LHCN-M2 (cell line): Measurements from ENCODE around the gene SIRT7. TPM values are rescaled to one million over a fixed set of nuclear protein-coding genes. Genes with fewer than 3 reads are reported as not detected.
"Not testable (repeated sequence)": the region's sequence is repeated elsewhere in the genome, so short reads cannot be mapped to it uniquely, and the experiment has no call there.

Experiments used
- DNase-seq: peaks from one replicate; pipeline ENCODE4 v3.0.0-alpha.2; 2012; ENCODE audit warnings: low read depth
- total RNA-seq: library from RNA; depleted of rRNA; stranded (reverse); fragments of >200 nt; gene quantifications from 2 replicates; pipeline ENCODE4 v1.2.3, GENCODE V29; 2014

Gene SIRT7
- total RNA-seq, 1 experiment from 2014 or later: 20.0 TPM

GRCh38 chr17:81955058-81955681 is 37.2 kb upstream of the SIRT7 start:
- no peak for DNase-seq

GRCh38 chr17:81954131-81955057 is 36.4 kb upstream of the SIRT7 start:
- no peak for DNase-seq

- not testable (repeated sequence) for DNase-seq
Observed at GRCh38 chr17:81953443-81953842, 35.5 kb upstream of the SIRT7 start.

GRCh38 chr17:81952792-81953228 is 34.8 kb upstream of the SIRT7 start:
- no peak for DNase-seq

- no peak for DNase-seq
Observed at GRCh38 chr17:81951785-81952684, 34.1 kb upstream of the SIRT7 start.

DNA sequence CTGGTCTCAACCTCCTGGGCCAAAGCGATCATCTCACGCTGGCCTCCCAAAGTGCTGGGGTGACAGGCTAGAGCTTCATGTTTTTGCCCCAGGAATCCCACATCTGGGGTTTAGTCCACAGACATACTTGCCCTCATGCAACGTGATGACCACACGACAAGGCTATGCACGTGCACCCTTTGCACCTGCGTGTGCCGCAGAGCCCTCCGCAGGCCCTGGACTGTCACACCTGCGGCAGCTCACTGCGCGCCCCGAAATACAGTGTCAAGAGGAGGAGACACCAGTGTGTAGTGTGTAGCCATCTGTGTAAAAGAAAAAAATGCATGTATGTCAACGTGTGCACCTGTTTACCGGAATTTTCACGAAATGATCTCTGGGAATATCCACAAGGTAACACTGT is 32.5 kb upstream of the SIRT7 start:
- DNase-seq: no peak

DNA sequence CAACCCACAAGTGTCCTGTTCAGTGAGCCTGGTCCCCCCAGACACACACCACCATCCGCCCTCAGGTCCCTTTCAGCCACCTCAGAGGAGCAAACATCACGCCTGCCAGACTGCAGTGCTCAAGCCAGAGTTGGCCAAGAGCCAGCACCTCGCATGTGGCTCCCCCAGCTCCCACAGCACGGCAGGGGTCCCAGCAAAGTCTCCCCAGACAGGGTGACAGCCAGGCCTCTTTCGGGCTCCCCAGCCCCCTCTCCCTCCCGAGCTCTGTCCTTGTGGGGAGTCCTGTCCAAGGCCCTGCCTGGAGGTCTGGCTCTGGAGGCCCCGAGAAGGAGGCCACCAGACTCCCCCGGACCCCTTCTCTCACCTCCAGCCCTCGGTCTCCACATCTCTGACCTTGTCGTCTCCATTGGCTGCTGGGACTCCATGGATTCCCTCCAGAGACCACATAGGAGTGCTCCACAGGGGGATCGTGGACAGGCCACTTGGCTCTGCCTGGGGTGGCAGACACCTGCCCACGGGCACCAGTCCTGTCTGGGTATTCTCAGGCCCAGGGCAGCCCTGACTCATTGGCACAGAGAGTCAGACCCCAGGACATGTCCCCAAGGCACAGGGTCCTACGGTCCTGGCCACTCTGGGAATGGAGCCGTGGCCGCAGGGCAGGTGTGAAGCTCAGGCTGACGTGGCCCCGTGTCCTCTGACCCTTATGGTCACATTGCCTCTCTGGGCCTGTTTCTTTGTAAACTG is 30.8 kb upstream of the SIRT7 start:
- no peak for DNase-seq

DNA sequence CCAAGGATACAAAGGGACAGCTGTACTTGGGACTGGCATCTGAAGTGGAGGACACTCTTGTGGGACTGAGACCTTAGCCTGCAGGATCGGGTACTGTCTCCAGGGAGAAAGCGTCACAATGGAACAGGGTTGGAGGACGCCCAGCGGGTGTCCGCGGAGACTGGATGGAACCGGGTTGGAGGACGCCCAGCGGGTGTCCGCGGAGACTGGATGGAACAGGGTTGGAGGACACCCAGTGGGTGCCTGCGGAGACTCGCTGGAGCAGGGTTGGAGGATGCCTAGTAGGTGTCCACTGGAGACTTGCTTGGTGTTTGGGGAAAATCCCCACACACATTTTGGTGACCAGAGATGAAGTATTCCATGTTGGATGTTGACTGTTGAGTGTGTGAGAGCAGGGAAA is 29.2 kb upstream of the SIRT7 start, which contains the start of gene MYADML2:
Gene MYADML2 (minus strand): TSS at position 45 of the 400 bp plus-strand sequence. CDS start 5,492 bp downstream, outside the sequence.
- DNase-seq: no peak

DNA sequence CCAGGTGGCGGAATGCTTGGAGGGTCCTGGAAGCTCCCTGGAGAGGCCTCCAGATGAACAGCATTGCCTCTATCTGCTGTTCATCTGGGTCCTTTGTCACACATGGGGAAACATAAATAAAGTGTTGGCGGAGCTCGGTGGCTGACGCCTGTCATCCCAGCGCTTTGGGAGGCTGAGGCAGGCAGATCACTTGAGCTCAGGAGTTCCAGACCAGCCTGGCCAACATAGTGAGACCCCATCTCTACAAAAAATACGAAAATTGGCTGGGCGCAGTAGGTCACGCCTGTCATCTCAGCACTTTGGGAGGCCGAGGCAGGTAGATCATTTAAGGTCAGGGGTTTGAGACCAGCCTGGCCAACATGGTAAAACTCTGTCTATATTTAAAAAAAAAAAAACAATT is 26.9 kb upstream of the SIRT7 start:
- DNase-seq: no peak

DNA sequence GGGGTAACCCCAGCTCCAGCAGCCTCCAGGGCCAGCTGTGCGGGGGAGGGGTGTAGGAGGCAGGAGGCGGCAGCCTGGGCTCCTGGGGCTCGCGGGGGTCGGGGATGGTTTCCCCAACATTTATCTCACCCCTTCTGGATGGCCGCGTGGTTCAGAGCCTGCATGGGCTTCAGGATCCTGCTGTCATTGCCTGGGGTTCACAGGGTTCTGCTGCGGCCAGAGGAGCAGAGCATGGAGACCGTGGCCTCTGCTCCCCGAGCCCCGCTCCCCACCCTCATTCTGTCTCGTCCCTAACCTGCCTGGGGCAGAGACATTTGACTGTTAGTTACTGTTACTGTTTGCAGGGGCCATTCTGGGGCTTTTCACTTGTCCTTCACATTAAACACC is 24.2 kb upstream of the SIRT7 start:
- no peak for DNase-seq

DNA sequence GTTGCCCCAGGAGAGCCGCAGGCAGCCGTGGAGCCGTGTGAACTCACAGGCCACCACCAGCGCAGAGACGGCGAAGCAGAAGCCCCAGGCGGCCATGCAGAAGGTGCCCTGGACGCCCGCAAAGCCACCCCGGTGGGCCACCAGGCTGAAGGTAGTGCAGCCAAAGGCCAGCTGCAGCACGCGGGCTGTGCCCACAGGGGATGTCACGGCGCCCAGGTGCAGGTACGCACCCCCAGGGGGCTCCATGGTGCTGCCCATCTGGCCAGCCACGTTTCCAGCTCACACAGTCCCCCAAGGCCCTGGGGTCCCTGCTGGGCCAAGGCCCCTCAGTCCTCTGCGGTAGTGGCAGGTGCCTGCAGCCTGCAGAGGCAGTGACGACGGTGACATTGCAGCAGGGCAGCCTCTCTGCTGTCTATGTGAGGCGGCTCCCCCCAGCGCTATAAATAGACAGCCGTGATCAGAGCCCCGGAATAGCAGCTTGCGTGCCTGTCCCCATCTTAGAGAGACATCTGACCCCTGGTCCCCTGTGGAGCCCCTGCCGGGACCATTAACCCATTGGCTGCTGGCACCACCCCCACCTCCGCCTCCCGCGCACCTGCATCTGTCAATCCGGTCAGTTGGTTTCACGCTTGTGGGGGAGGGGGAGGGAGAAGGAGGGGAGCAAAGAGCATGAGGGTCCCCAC is 23.6 kb upstream of the SIRT7 start:
- DNase-seq: no peak

GRCh38 chr17:81940538-81941483 is 22.8 kb upstream of the SIRT7 start:
- no peak for DNase-seq

- DNase-seq: no peak
Observed at GRCh38 chr17:81939881-81940385, 22.0 kb upstream of the SIRT7 start.

DNA sequence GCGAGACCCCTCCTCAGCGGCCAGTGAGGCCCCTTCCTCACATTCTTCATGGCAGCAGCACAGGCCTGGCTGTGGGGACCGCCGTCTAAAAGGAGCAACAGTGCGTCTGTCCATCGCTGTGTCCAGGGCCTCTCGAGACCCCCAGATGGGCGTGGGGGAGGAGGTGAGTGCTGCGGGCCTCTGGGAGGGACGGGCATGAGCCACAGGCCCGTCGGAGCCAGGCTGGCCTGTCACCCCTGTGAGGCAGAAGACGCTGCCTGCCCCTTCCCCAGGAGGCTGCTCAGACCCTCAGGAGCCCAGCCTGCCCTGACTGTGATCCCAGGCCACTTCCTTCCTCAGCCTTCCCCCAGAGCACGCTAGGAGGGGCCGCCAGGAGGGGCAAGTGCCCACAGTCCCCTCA is 21.2 kb upstream of the SIRT7 start:
- DNase-seq: no peak

DNA sequence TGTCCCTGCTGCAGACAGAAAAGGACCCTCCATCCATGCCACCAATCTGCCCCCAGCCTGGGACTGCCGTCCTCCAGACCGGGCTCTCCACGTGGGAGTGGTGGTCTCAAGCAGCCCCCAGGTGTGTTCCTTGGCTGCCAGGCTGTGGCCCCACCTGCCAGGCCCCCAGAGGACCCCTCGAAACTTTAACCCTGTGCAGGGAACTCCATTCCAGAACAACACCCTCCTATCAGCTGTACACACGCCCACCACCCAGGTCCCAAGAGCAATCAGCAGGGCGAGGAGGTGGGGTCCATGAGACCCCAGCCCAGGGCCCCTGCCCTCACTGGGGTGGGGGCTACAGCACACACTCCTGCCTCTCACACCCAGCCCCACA is 17.7 kb upstream of the SIRT7 start:
- DNase-seq: no peak

- no peak for DNase-seq
Observed at GRCh38 chr17:81934850-81935708, 17.1 kb upstream of the SIRT7 start.

DNA sequence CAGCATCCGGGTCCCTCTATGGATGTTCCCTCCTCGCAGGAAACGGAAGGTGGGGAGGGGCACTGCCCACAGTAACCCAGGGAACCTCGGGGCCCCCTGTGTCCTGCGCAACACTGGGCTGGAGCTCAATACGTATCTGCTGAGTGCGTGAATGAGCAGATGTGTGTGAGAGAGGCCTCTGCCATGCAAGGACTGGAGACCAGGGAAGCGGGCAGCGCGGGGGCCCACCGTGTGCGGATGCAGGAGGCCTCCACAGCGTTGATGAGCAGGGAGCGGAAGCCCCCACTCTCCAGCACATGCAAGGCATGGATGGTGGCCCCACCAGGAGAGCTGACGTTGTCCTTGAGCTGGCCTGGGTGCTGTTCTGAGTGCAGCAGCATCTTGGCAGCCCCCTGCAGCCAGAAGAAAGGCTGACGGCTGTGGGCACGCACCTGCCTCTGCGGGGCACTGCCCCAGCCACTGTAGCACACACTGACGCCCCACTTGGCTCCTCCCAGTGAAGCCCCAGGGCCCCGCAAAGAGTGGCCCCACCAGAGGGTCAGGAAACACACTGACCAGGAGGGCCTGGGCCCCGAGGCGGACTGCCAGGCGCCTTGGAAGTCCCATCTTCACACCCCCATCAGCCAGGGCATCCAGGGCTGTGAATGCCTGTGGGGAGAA is 16.3 kb upstream of the SIRT7 start:
- no peak for DNase-seq
